ENCODE results near the gene OXT. TPM values are rescaled to one million over a fixed set of nuclear protein-coding genes. Genes with fewer than 3 reads are reported as not detected.

The OXT gene
- total and polyA plus RNA-seq, 2 of the 13 experiments (the other 11 are each of a cell fraction or from before 2014, with no cell fraction given) = not detected

- 0 out of 2 replicates have a peak, but pooled peaks have one; percentile 50 for TF ChIP-seq TERF1 (CRISPR knock-in tag; IDR thresholded peaks at IDR 0.05)
- 0 out of 2 replicates have a peak, but pooled peaks have one; percentile 51 for TF ChIP-seq ZNF619 (CRISPR knock-in tag; IDR thresholded peaks at IDR 0.05)
- TF ChIP-seq MAX (IDR thresholded peaks at IDR 0.05) = peak; percentile 51
- peak; percentile 65 for TF ChIP-seq ZNF687 (CRISPR knock-in tag; IDR thresholded peaks at IDR 0.05)
Observed at GRCh38 chr20:3102575-3103368, 31.4 kb downstream of the OXT start (continued).
